Measurements from ENCODE around the gene WWOX.

WWOX gene

DNA sequence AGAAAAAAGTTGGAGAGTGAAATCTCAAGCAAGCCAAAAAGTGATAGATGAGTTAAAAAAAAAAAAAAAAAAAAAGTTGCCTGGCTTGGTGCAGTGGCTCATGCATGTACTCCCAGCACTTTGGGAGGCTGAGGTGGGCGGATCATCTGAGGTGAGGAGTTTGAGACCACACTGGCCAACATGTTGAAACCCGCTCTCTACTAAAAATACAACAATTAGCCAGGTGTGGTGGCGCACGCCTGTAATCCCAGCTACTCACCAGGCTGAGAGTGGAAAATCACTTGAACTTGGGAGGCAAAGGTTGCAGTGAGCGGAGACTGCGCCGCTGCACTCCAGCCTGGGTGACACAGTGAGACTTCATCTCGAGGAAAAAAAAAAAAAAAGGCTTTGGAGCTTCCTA is 668.8 kb downstream of the WWOX start:
- Mint-ChIP-seq H3K9me3 (ENCODE audit: low read depth) (no peaks in the 10 kb centered on the region), H3K4me3 (no peak overlapping the region), H3K27ac (no peak overlapping the region), H3K4me1 (ENCODE audit: low read depth) (peaks cover 8% of the 10 kb centered on the region), H3K27me3 (no peaks in the 10 kb centered on the region), H3K36me3 (peaks cover 2% of the 10 kb centered on the region)

DNA sequence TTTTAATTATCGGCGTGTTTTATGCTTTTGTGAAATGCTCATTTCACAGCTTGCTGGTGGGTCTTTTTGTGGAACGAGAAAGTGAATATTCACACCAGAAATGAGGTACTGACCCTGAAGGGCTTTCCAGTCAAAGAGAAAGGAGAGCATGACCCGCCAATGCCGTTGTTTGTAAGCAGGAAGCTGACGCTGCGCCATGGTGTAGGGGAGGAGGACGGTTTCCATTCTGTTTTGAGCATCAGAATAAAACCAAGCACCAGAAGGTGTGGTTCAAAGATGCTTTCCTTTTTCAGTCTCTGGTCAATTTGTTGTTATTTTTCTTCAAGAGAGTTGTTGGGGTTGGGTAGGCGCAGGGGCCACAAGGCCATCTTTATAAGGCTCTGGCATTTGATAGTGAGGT is 669.3 kb downstream of the WWOX start:
- Mint-ChIP-seq H3K27me3 (no peaks in the 10 kb centered on the region), H3K4me1 (ENCODE audit: low read depth) (peaks cover 8% of the 10 kb centered on the region), H3K27ac (no peak overlapping the region), H3K9me3 (ENCODE audit: low read depth) (no peaks in the 10 kb centered on the region), H3K4me3 (no peak overlapping the region), H3K36me3 (peaks cover 2% of the 10 kb centered on the region)

GRCh38 chr16:78770353-78771091 is 671.1 kb downstream of the WWOX start:
- Mint-ChIP-seq H3K27ac (peak overlapping the region; percentile 43), H3K4me3 (no peak overlapping the region), H3K27me3 (no peaks in the 10 kb centered on the region), H3K9me3 (ENCODE audit: low read depth) (no peaks in the 10 kb centered on the region), H3K4me1 (ENCODE audit: low read depth) (peaks cover 8% of the 10 kb centered on the region), H3K36me3 (no peaks in the 10 kb centered on the region)

DNA sequence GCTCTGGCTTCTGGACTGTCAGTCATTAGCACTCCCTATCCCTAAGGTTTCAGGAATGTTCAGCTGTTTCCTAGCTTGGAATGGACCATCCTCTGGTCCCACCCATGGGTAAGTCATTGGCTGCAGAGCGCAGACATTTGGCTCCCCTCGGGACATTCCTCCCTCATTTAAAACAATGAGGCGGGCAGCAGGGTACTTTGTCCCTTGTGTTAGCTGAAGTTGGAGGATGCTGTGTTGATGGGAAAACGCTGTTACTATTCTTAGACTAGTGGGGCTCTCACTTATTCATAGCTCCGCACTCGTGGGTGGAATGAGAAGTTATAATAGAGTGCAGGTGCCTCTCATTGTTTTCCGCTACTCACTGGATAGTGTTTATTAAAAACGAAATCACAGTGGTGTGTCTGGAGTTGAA is 673.8 kb downstream of the WWOX start:
- Mint-ChIP-seq H3K27ac (no peak overlapping the region), H3K36me3 (no peaks in the 10 kb centered on the region), H3K4me3 (no peak overlapping the region), H3K4me1 (ENCODE audit: low read depth) (peaks cover 8% of the 10 kb centered on the region), H3K27me3 (no peaks in the 10 kb centered on the region), H3K9me3 (ENCODE audit: low read depth) (no peaks in the 10 kb centered on the region)

- Mint-ChIP-seq H3K4me1 (ENCODE audit: low read depth) (peaks cover 8% of the 10 kb centered on the region), H3K36me3 (no peaks in the 10 kb centered on the region), H3K27ac (no peak overlapping the region), H3K9me3 (ENCODE audit: low read depth) (no peaks in the 10 kb centered on the region), H3K27me3 (no peaks in the 10 kb centered on the region), H3K4me3 (no peak overlapping the region)
Measured at GRCh38 chr16:78773706-78774105, 674.3 kb downstream of the WWOX start.

GRCh38 chr16:78775161-78775561 is 675.7 kb downstream of the WWOX start:
- Mint-ChIP-seq H3K9me3 (ENCODE audit: low read depth) (no peaks in the 10 kb centered on the region), H3K36me3 (no peaks in the 10 kb centered on the region), H3K27me3 (no peaks in the 10 kb centered on the region), H3K4me3 (no peak overlapping the region), H3K4me1 (ENCODE audit: low read depth) (peaks cover 7% of the 10 kb centered on the region), H3K27ac (no peak overlapping the region)

- Mint-ChIP-seq H3K9me3 (ENCODE audit: low read depth) (no peaks in the 10 kb centered on the region), H3K4me3 (no peak overlapping the region), H3K36me3 (peaks cover 4% of the 10 kb centered on the region), H3K4me1 (ENCODE audit: low read depth) (no peaks in the 10 kb centered on the region), H3K27ac (peak overlapping the region; percentile 50), H3K27me3 (no peaks in the 10 kb centered on the region)
Measured at GRCh38 chr16:78778101-78779004, 678.9 kb downstream of the WWOX start.

GRCh38 chr16:78780808-78781207 is 681.4 kb downstream of the WWOX start:
- H3K36me3 Mint-ChIP-seq: peaks cover 4% of the 10 kb centered on the region
- no peaks in the 10 kb centered on the region for H3K4me1 Mint-ChIP-seq (ENCODE audit: low read depth)
- no peaks in the 10 kb centered on the region for H3K9me3 Mint-ChIP-seq (ENCODE audit: low read depth)
- H3K4me3 Mint-ChIP-seq: no peak overlapping the region
- no peaks in the 10 kb centered on the region for H3K27me3 Mint-ChIP-seq
- H3K27ac Mint-ChIP-seq: no peak overlapping the region

GRCh38 chr16:78782572-78782971 is 683.1 kb downstream of the WWOX start:
- Mint-ChIP-seq H3K36me3 (peaks cover 6% of the 10 kb centered on the region), H3K4me3 (no peak overlapping the region), H3K9me3 (ENCODE audit: low read depth) (no peaks in the 10 kb centered on the region), H3K27ac (no peak overlapping the region), H3K4me1 (ENCODE audit: low read depth) (no peaks in the 10 kb centered on the region), H3K27me3 (no peaks in the 10 kb centered on the region)

- no peak overlapping the region for H3K27ac Mint-ChIP-seq
- H3K4me3 Mint-ChIP-seq: no peak overlapping the region
- no peaks in the 10 kb centered on the region for H3K4me1 Mint-ChIP-seq (ENCODE audit: low read depth)
- H3K9me3 Mint-ChIP-seq (ENCODE audit: low read depth): no peaks in the 10 kb centered on the region
- no peaks in the 10 kb centered on the region for H3K27me3 Mint-ChIP-seq
- peaks cover 8% of the 10 kb centered on the region for H3K36me3 Mint-ChIP-seq
Measured at GRCh38 chr16:78783570-78784079, 684.2 kb downstream of the WWOX start.

GRCh38 chr16:78784771-78785170 is 685.3 kb downstream of the WWOX start:
- Mint-ChIP-seq H3K36me3 (peaks cover 8% of the 10 kb centered on the region), H3K4me3 (no peak overlapping the region), H3K9me3 (ENCODE audit: low read depth) (no peaks in the 10 kb centered on the region), H3K27me3 (no peaks in the 10 kb centered on the region), H3K4me1 (ENCODE audit: low read depth) (no peaks in the 10 kb centered on the region), H3K27ac (no peak overlapping the region)

GRCh38 chr16:78785218-78785617 is 685.8 kb downstream of the WWOX start:
- Mint-ChIP-seq H3K27ac (no peak overlapping the region), H3K36me3 (peaks cover 8% of the 10 kb centered on the region), H3K4me3 (no peak overlapping the region), H3K4me1 (ENCODE audit: low read depth) (no peaks in the 10 kb centered on the region), H3K9me3 (ENCODE audit: low read depth) (no peaks in the 10 kb centered on the region), H3K27me3 (no peaks in the 10 kb centered on the region)

GRCh38 chr16:78786635-78787034 is 687.2 kb downstream of the WWOX start:
- Mint-ChIP-seq H3K4me1 (ENCODE audit: low read depth) (no peaks in the 10 kb centered on the region), H3K36me3 (peaks cover 8% of the 10 kb centered on the region), H3K27me3 (no peaks in the 10 kb centered on the region), H3K9me3 (ENCODE audit: low read depth) (no peaks in the 10 kb centered on the region), H3K4me3 (no peak overlapping the region), H3K27ac (no peak overlapping the region)

DNA sequence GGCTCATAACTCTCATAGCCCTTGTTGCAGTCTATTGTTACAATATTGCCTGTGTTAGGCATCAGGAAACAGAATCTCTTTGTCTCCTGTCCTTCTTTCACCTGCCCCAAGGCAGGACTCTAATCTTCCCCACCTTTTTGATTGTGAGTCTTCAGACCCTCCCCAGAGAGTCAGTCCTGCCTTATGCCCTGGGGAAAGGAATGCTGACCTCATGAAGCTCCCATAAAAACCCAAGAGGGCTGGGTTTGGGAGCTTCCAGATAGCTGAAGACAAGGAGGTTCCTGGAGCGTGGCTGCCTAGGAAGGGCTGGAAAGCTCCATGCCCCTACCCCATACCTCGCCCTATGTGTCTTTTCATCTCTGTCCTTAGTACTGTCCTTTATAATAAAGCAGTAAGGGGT is 688.8 kb downstream of the WWOX start:
- Mint-ChIP-seq H3K9me3 (ENCODE audit: low read depth) (no peaks in the 10 kb centered on the region), H3K36me3 (peaks cover 4% of the 10 kb centered on the region), H3K27me3 (no peaks in the 10 kb centered on the region), H3K27ac (no peak overlapping the region), H3K4me1 (ENCODE audit: low read depth) (no peaks in the 10 kb centered on the region), H3K4me3 (no peak overlapping the region)

DNA sequence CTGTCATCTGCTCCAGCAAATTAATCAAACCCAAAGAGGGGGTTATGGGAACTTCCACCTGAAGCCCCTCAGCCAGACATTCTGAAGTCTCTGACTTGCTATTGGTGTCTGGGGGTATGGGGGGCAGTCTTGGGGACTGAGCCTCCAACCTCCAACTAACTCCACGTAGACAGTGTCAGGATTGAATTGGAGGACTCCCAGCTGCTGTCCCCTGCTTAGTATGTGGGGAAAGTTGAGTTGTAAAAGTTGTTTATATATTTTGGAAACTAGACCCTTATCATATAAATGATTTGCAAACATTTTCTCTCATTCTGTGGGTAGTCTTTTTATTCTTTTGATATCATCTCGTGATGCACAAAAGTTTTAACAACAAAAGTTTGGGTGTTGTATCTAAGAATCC is 689.2 kb downstream of the WWOX start:
- H3K27ac Mint-ChIP-seq: no peak overlapping the region

More for the DNA sequence above, 689.2 kb downstream of the WWOX start:
- Mint-ChIP-seq H3K4me3 (no peak overlapping the region), H3K27me3 (no peaks in the 10 kb centered on the region), H3K9me3 (ENCODE audit: low read depth) (no peaks in the 10 kb centered on the region), H3K4me1 (ENCODE audit: low read depth) (no peaks in the 10 kb centered on the region), H3K36me3 (peaks cover 4% of the 10 kb centered on the region)

All from activated naive CD8-positive, alpha-beta T cell (primary cell).